SK-N-SH (cell line): Measurements from ENCODE around the gene GLIS1. TPM values are rescaled to one million over a fixed set of nuclear protein-coding genes. Genes with fewer than 3 reads are reported as not detected.

Experiments used
- CTCF ChIA-PET: fragments of 300-600, 350-600 bp; formaldehyde crosslinking; extraction: SDS; loops from one replicate; lab custom pipeline; 2021; lab: Yijun Ruan, JAX
- POLR2A ChIA-PET: fragments of 350-600 bp; sonication (Branson Sonifier 250); formaldehyde crosslinking; extraction: SDS; loops from one replicate; lab custom pipeline; 2020; ENCODE audit warnings: antibody characterized with exemption, inconsistent platforms; lab: Yijun Ruan, JAX
- DNase-seq: peaks from one replicate; pipeline ENCODE4 v3.0.0; 2012
- H2AFZ ChIP-seq: fragments of 200-600 bp; sonication (generic); 2 replicates; pipeline ENCODE4 v1.8.1; 2016; ENCODE audit warnings: antibody characterized with exemption, mild to moderate bottlenecking, low read depth
- H3F3A ChIP-seq: fragments of 200-600 bp; sonication (generic); replicated peaks from 2 replicates; pipeline ENCODE3; 2016; ENCODE audit warnings: antibody characterized with exemption, mild to moderate bottlenecking; ENCODE audit not compliant: insufficient read depth
- H3K27ac ChIP-seq, 2 experiments: fragments of 200-500 bp in 1 of 2; fragments of 200-600 bp in 1 of 2; sonication (Bioruptor generic) in 1 of 2; sonication (generic), shearing (Covaris generic) in 1 of 2; 2 replicates each; pipeline versions ENCODE4 v1.5.1 to v1.6.1; 2014 to 2016; ENCODE audit warnings: low read depth in 2 of 2, inconsistent platforms in 1 of 2, low read length in 1 of 2, mild to moderate bottlenecking in 1 of 2, mixed read lengths in 1 of 2
- H3K27me3 ChIP-seq: fragments of 200-600 bp; sonication (generic), shearing (Covaris generic); 2 replicates; pipeline ENCODE4 v1.6.1; 2016; ENCODE audit warnings: mixed run types; ENCODE audit not compliant: insufficient read depth
- H3K36me3 ChIP-seq, 2 experiments: fragments of 200-500 bp in 1 of 2; fragments of 200-600 bp in 1 of 2; sonication (Bioruptor generic) in 1 of 2; sonication (generic) in 1 of 2; replicated peaks in 1 of 2; 2 replicates each; pipeline versions ENCODE3 to v1.5.1; 2014 to 2016; ENCODE audit warnings: low read length in 1 of 2, mild to moderate bottlenecking in 1 of 2; ENCODE audit not compliant: insufficient read depth in 2 of 2, control insufficient read depth in 1 of 2
- H3K4me1 ChIP-seq, 2 experiments: fragments of 200-500 bp in 1 of 2; fragments of 200-600 bp in 1 of 2; sonication (Bioruptor generic) in 1 of 2; sonication (generic), shearing (Covaris generic) in 1 of 2; 2 replicates each; pipeline versions ENCODE4 v1.5.1 to v1.6.1; 2014 to 2016; ENCODE audit warnings: low read depth in 1 of 2, low read length in 1 of 2, mixed run types in 1 of 2; ENCODE audit not compliant: insufficient read depth in 2 of 2, control insufficient read depth in 1 of 2
- H3K4me2 ChIP-seq: fragments of 200-600 bp; sonication (generic), shearing (Covaris generic); 2 replicates; pipeline ENCODE4 v1.6.1; 2017; ENCODE audit warnings: mixed run types
- H3K4me3 ChIP-seq, 2 experiments: fragments of 200-500 bp in 1 of 2; fragments of 200-600 bp in 1 of 2; sonication (Bioruptor generic) in 1 of 2; sonication (generic), shearing (Covaris generic) in 1 of 2; 2 replicates each; pipeline versions ENCODE4 v1.5.1 to v1.8.1; 2014 to 2016; ENCODE audit warnings: low read depth in 2 of 2, inconsistent platforms in 1 of 2, low read length in 1 of 2, mild to moderate bottlenecking in 1 of 2, mixed read lengths in 1 of 2, moderate library complexity in 1 of 2
- H3K79me2 ChIP-seq: fragments of 200-600 bp; sonication (generic); 2 replicates; pipeline ENCODE4 v1.8.1; 2017; ENCODE audit warnings: mild to moderate bottlenecking; ENCODE audit not compliant: insufficient read depth
- H3K9ac ChIP-seq: fragments of 200-600 bp; sonication (generic); 2 replicates; pipeline ENCODE4 v1.6.1; 2017; ENCODE audit warnings: mixed run types
- H3K9me2 ChIP-seq: fragments of 200-600 bp; sonication (generic); 2 replicates; pipeline ENCODE4 v1.6.1; 2017; ENCODE audit warnings: mixed run types
- H3K9me3 ChIP-seq: fragments of 200-600 bp; sonication (generic); 2 replicates; pipeline ENCODE4 v1.6.1; 2017; ENCODE audit warnings: mixed run types, mild to moderate bottlenecking, moderate library complexity
- H4K20me1 ChIP-seq: fragments of 200-600 bp; sonication (generic); 2 replicates; pipeline ENCODE4 v1.6.1; 2017; ENCODE audit warnings: mild to moderate bottlenecking, mixed run types; ENCODE audit not compliant: insufficient read depth
- CHD2 ChIP-seq: fragments of 150-350 bp; IDR thresholded peaks from 2 replicates; pipeline ENCODE4 v1.6.1; 2018; ENCODE audit warnings: low read length; ENCODE audit not compliant: partially characterized antibody
- EP300 ChIP-seq, 2 experiments: IDR thresholded peaks; 2 replicates each; pipeline versions ENCODE4 v1.4.0 to v1.6.1; 2012; ENCODE audit warnings: borderline replicate concordance in 1 of 2, low read depth in 1 of 2, low read length in 1 of 2
- FOXM1 ChIP-seq: IDR thresholded peaks from 2 replicates; pipeline ENCODE4 v1.4.0; 2012; ENCODE audit warnings: low read depth, mild to moderate bottlenecking
- GABPA ChIP-seq: IDR thresholded peaks from 2 replicates; pipeline ENCODE4 v1.4.0; 2012; ENCODE audit warnings: low read depth, mild to moderate bottlenecking
- GATA2 ChIP-seq: sonication (generic); formaldehyde crosslinking; IDR thresholded peaks from 2 replicates; pipeline ENCODE4 v1.5.0; 2020; ENCODE audit warnings: mild to moderate bottlenecking, missing genetic modification reagents
- MEF2A ChIP-seq: IDR thresholded peaks from 2 replicates; pipeline ENCODE4 v1.4.0; 2012; ENCODE audit warnings: low read depth, borderline replicate concordance
- MXI1 ChIP-seq: IDR thresholded peaks from 2 replicates; pipeline ENCODE4 v1.6.1; 2012; ENCODE audit warnings: mild to moderate bottlenecking, low read depth, low read length, improper control_type of control experiment
- RCOR1 ChIP-seq: fragments of 150-350 bp; IDR thresholded peaks from 2 replicates; pipeline ENCODE4 v1.6.1; 2017; ENCODE audit warnings: antibody characterized with exemption, low read length
- RFX5 ChIP-seq: IDR thresholded peaks from 2 replicates; pipeline ENCODE4 v1.6.1; 2012; ENCODE audit warnings: mild to moderate bottlenecking, improper control_type of control experiment, low read length
- SMC3 ChIP-seq: IDR thresholded peaks from 2 replicates; pipeline ENCODE4 v1.6.1; 2012; ENCODE audit warnings: low read depth, low read length, improper control_type of control experiment
- TAF1 ChIP-seq: IDR thresholded peaks from 2 replicates; pipeline ENCODE4 v1.6.1; 2012; ENCODE audit warnings: low read depth, mild to moderate bottlenecking, low read length, moderate library complexity, borderline replicate concordance
- TCF12 ChIP-seq: IDR thresholded peaks from 2 replicates; pipeline ENCODE4 v1.4.0; 2012
- TEAD4 ChIP-seq: IDR thresholded peaks from 2 replicates; pipeline ENCODE4 v1.4.0; 2012; ENCODE audit warnings: mild to moderate bottlenecking, borderline replicate concordance; ENCODE audit not compliant: insufficient read depth
- WGBS: methylation state at CpG from one replicate; pipeline ENCODE4 v1.1.6; 2017; ENCODE audit warnings: low lambda C conversion rate; 5-methylcytosine and 5-hydroxymethylcytosine counted together
- polyA plus RNA-seq, 3 experiments: library from polyadenylated mRNA; depleted of rRNA; stranded (reverse); fragments of >200 nt; gene quantifications; 2 replicates each; pipeline ENCODE4 v1.2.3, GENCODE V29; 2012
- TF ChIP-seq, protein P1 (sequence below): fragments of 200-600 bp; sonication (generic); IDR thresholded peaks from 2 replicates; pipeline ENCODE4 v1.6.1; 2017; ENCODE audit warnings: antibody characterized with exemption, mild to moderate bottlenecking, moderate library complexity

The GLIS1 gene
- polyA plus RNA-seq, 1 of the 3 experiments (the other 2 are of a cell fraction): 0.13 TPM

GRCh38 chr1:53532377-53532776 is 206.6 kb downstream of the GLIS1 start:
- H3K36me3 ChIP-seq: no peaks in the 10 kb centered on the region
- CTCF ChIA-PET: interaction anchor here (1.0 to 1.5 kb wide), 3 partner anchors 13 to 48 kb away, joined by 3 to 7 read pairs (median 3); no protein-coding TSS in a partner anchor
- H3K9me2 ChIP-seq: no peaks in the 10 kb centered on the region
- TF ChIP-seq FOXM1 (no peak), RCOR1 (no peak), CHD2 (no peak), GATA2 (no peak), RFX5 (no peak), EP300 (IDR thresholded peaks at IDR 0.05; ENCODE audit: borderline replicate concordance in 1 of 2, low read depth in 1 of 2, low read length in 1 of 2) (no peak), SMC3 (no peak), TCF12 (no peak), TEAD4 (no peak), MEF2A (no peak), TAF1 (no peak), MXI1 (no peak), GABPA (no peak)
- TF ChIP-seq, protein P1, sequence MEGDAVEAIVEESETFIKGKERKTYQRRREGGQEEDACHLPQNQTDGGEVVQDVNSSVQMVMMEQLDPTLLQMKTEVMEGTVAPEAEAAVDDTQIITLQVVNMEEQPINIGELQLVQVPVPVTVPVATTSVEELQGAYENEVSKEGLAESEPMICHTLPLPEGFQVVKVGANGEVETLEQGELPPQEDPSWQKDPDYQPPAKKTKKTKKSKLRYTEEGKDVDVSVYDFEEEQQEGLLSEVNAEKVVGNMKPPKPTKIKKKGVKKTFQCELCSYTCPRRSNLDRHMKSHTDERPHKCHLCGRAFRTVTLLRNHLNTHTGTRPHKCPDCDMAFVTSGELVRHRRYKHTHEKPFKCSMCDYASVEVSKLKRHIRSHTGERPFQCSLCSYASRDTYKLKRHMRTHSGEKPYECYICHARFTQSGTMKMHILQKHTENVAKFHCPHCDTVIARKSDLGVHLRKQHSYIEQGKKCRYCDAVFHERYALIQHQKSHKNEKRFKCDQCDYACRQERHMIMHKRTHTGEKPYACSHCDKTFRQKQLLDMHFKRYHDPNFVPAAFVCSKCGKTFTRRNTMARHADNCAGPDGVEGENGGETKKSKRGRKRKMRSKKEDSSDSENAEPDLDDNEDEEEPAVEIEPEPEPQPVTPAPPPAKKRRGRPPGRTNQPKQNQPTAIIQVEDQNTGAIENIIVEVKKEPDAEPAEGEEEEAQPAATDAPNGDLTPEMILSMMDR: no peak
- H3K79me2 ChIP-seq: no peaks in the 10 kb centered on the region
- no peak overlapping the region for H3K9ac ChIP-seq
- H3K4me1 ChIP-seq: peaks cover 0 to 14% of the 10 kb centered on the region in 2 experiments; a peak in 1 of 4 replicates
- H3K27me3 ChIP-seq: no peaks in the 10 kb centered on the region
- no peak for DNase-seq
- H3K4me2 ChIP-seq: no peak overlapping the region
- no peak overlapping the region for H3K27ac ChIP-seq
- no peaks in the 10 kb centered on the region for H3K9me3 ChIP-seq
- H3K4me3 ChIP-seq: no peak overlapping the region
- H4K20me1 ChIP-seq: no peaks in the 10 kb centered on the region
- H2AFZ ChIP-seq: no peak overlapping the region
- no peaks in the 10 kb centered on the region for H3F3A ChIP-seq
- 63% methylated on average over 5 of the region's 9 CpGs for WGBS
- POLR2A ChIA-PET: no interaction called here

DNA sequence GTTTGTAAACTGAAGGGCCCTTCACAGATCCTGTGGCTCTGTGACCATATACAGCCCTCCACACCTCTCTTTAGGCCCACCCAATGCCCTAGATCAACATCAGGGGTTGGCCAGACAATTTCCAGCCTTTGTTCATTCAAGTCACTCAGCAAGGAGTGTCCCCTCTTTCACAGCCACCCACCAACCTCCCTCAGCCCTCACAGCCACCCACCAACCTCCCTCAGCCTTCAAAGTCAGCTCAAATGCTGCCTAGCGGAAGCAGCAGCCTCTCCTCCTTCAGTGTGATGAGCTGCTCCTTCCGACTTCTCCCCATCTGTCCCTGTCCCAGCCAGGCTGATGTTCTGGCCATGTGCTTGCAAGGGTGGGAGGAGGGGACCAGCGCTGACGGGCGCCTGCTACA is 208.4 kb downstream of the GLIS1 start:
- H3K79me2 ChIP-seq: no peaks in the 10 kb centered on the region
- no peaks in the 10 kb centered on the region for H3F3A ChIP-seq
- H3K4me3 ChIP-seq: no peak overlapping the region
- CTCF ChIA-PET: interaction anchor here (0.9 kb wide), 1 partner anchor 9 kb away, joined by 3 read pairs; no protein-coding TSS in a partner anchor
- 41% methylated on average over 2 of the region's 5 CpGs for WGBS
- no peaks in the 10 kb centered on the region for H3K36me3 ChIP-seq
- no peaks in the 10 kb centered on the region for H3K9me3 ChIP-seq
- no peak overlapping the region for H3K4me2 ChIP-seq
- no peaks in the 10 kb centered on the region for H3K9me2 ChIP-seq
- no peak overlapping the region for H3K27ac ChIP-seq
- no peak for DNase-seq
- no peak for TF ChIP-seq CHD2
- H4K20me1 ChIP-seq: no peaks in the 10 kb centered on the region
- H2AFZ ChIP-seq: no peak overlapping the region
- no peaks in the 10 kb centered on the region for H3K27me3 ChIP-seq
- POLR2A ChIA-PET: no interaction called here
- H3K9ac ChIP-seq: no peak overlapping the region
- peaks cover 0 to 26% of the 10 kb centered on the region in 2 experiments; a peak in 1 of 4 replicates for H3K4me1 ChIP-seq
